ENCODE data around the gene MBNL1.
A peak's percentile ranks its signal among the peaks of the same experiment; 100 is the strongest.

DNA sequence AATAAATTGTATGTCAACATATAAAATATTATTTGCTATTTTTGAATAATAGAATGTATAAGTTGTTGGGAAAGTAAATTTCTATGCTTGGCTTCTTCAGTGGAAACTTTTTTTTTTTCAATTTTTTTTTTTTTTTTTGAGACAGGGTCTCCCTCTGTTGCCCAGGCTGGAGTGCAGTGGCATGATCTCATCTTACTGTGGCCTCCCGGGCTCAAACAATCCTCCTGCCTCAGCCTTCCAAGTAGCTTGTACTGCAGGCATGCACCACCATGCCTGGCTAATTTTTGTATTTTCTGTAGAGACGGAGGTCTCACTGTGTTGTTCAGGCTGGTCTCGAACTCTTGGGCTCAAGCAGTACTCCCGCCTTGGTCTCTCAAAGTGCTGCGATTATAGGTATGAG lies 16.8 kb downstream of the MBNL1 start:
- TF ChIP-seq BHLHE40 (IDR thresholded peaks at IDR 0.05; ENCODE audit: borderline replicate concordance), result no peak
- TF ChIP-seq ZNF384 (IDR thresholded peaks at IDR 0.05), result peak; percentile 65
- no peak for TF ChIP-seq ARNT (IDR thresholded peaks at IDR 0.05)
- no peak for TF ChIP-seq SP1 (IDR thresholded peaks at IDR 0.05)
- no peak for TF ChIP-seq FOXA1 (IDR thresholded peaks at IDR 0.05)
- TF ChIP-seq TARDBP (IDR thresholded peaks at IDR 0.05), result no peak
- no peak for TF ChIP-seq SUZ12 (IDR thresholded peaks at IDR 0.05)
- TF ChIP-seq L3MBTL2 (conservative IDR thresholded peaks at IDR 0.05), result no peak
- no peak for TF ChIP-seq CTBP1 (IDR thresholded peaks at IDR 0.05; ENCODE audit: borderline replicate concordance)
- TF ChIP-seq FOXK2 (IDR thresholded peaks at IDR 0.05), result no peak
- TF ChIP-seq, protein P1, sequence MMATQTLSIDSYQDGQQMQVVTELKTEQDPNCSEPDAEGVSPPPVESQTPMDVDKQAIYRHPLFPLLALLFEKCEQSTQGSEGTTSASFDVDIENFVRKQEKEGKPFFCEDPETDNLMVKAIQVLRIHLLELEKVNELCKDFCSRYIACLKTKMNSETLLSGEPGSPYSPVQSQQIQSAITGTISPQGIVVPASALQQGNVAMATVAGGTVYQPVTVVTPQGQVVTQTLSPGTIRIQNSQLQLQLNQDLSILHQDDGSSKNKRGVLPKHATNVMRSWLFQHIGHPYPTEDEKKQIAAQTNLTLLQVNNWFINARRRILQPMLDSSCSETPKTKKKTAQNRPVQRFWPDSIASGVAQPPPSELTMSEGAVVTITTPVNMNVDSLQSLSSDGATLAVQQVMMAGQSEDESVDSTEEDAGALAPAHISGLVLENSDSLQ (IDR thresholded peaks at IDR 0.05), result no peak
- TF ChIP-seq FOXM1 (IDR thresholded peaks at IDR 0.05; ENCODE audit: borderline replicate concordance), result no peak

All from HEK293T (cell line).